Activated CD8-positive, alpha-beta memory T cell treated with anti-CD3 and anti-CD28 coated beads for 1 hour (primary cell): ENCODE data around the gene MFNG.

Experiments used
- DNase-seq, 2 donors: peaks; one replicate each; pipeline ENCODE4 v3.0.0-alpha.2; 2020; ENCODE audit warnings: low read depth in 1 of 2; ENCODE audit errors: extremely low read depth in 1 of 2

Gene MFNG

DNA sequence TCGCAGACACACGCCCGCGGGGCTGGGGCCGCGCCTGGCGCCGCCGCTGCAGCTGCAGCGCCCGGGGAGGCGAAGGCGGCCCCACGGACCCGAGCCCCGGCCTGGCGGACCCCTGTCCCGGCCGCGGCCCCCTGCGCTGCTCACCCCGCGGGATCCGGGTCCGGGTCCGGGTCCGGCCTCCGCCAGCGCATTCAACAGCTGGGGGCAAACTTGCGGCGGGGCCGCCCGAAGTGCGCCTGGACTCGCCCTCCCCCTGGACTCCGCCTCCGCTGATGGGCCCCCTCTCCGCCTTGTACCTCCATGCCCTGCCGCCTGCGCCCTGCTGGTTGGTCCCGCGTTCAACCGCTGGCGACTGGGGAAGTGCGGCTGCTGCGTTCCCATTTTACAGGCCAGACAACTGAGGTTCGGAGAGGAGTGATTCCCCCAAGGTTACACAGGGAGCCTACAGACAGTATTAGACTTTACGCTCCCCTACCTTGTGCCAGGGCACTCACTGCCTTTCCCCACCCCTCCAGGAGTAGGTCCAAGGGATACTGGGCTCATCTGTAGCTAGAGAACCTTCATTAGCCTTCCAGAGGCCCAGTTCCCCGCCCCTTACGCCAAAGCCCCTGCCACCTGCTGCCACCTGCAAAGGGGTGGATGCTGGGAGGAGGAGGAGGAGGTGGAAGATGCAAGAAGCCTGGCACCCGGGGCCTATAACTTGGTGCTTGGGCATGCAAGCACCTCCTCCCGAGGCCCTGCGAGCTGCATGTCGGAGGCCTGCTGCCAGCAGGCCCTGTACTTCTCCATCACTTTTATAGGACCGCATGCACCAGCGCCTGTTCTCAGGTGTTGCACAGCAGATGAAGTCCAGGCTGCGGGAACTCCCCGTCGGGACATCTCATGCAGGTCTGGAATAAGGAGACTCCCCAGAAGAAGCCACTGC is 58.2 kb downstream of the MFNG start:
- no peak for DNase-seq

DNA sequence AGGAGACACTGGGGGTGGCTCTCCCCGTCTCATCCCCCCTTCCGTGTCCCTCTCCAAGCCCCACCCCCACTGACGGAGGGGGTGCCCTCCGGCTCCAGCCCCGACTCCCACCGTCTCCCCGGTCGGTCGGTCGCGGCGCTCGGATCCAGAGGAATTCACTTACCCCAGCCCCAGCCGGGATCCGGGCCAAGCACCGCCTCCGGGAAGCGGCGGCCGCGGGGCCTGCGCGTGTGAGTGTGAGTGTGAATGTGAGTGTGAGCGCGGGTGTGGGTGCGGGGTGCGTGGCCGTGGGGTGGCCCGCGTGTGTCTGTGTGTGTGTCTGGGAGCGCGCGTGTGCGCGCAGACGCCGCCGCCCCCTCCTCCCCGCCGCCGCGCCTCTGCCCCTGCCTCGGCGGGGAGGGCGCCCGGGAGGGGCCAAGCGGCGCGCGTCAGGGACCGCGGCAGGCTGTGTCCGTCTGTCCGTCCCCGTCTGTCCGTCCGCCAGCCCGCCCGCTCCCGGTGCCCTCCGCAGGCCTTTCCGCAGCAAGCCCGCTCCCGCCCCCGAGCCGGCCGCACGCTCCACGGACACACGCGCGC is 59.0 kb downstream of the MFNG start, which contains the start of gene ELFN2:
ELFN2 (minus strand) TSS at position 345 of the 576 bp plus-strand sequence. CDS start 51,945 bp downstream, outside the sequence.
- DNase-seq, result no peak

DNA sequence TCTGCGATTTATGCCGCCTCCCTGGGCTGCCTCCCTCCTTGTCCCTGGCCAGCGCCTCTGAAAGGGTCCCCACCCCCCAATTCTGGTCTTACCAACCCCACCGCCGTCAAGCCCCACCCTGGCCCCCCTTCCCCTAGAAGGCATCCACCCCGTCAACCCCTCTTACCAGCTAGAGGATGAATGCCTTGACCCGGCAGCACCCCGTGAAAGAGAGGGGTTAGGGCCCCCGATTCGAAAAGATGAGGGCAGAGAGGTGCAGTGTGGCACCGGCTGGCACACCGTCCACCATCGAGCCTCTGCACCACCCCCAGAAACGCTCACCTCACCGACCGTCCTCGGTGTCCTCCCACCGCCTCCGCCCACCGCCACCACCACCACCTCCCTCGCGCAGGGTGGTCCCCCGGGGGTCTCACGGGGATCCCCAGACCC is 59.5 kb downstream of the MFNG start:
- DNase-seq, result no peak

GRCh38 chr22:37425800-37426705 is 60.1 kb downstream of the MFNG start:
- DNase-seq, result no peak

- no peak for DNase-seq
These were observed 60.8 kb downstream of the MFNG start for GRCh38 chr22:37425369-37425768.

DNA sequence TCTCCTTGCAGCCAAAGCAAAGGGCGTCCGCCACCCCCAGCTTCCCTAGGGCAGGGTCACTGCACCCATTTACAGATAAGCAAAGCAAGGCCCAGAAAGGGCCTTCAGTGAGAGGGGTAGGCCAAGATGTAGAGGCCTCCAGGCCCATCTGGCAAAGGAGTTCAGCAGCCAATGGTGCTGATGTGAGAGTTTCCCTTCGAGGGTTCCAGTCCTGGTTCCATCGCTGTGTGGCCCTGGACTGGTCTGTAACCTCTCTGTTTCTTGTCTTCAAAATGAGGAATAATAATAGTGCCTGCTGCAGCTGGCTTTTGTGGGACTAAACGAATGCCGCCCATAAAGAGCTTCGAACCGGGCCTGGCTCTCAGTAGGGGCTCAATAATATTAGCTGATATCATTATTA is 62.9 kb downstream of the MFNG start:
- DNase-seq, result no peak

GRCh38 chr22:37421468-37421877 is 64.7 kb downstream of the MFNG start:
- no peak for DNase-seq

GRCh38 chr22:37420686-37421467 is 65.3 kb downstream of the MFNG start:
- DNase-seq, result no peak

GRCh38 chr22:37419969-37420685 is 66.1 kb downstream of the MFNG start:
- no peak for DNase-seq

DNA sequence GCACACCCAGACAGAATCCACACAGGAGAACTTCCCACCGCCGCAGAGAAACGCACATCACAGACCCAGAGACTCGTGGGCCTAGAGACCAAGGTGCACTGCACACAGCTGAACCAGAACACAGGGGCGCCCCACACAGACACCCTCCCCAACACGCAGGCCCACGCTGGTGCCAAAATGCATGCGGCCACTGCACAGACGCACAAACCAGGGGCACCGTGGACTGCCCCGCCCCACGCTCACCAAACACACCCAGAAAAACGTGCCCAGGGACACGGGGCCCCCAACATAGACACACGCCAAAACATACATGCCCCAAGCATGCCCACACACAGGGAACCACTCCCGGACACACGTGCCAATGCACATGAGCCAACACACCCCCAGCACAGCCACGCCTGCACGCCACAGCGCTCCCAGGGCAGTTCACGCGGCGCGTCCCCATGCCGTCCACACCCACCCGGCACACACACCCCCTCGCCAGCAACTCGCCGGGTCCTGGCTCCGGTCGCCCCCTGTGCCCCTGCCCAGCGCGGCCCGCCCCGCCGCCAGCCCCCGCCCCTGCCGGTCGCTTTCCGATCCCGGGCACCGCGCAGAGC is 66.7 kb downstream of the MFNG start:
- no peak for DNase-seq
